HPDE6-E6E7 (cell line): ENCODE data around the gene OCLN.
A peak's percentile ranks its signal among the peaks of the same experiment; 100 is the strongest.
"Not testable (repeated sequence)": the region's sequence is repeated elsewhere in the genome, so short reads cannot be mapped to it uniquely, and the experiment has no call there.

Experiments
- DNase-seq: peaks from one replicate; pipeline ENCODE4 v3.0.0; 2011; ENCODE audit warnings: missing footprints; ENCODE audit errors: extremely low spot score

OCLN gene

GRCh38 chr5:69528035-69528434 lies 35.4 kb downstream of the OCLN start:
- DNase-seq, result peak; percentile 38

- DNase-seq, result no peak
These were observed 36.0 kb downstream of the OCLN start for GRCh38 chr5:69528609-69529008.

GRCh38 chr5:69530561-69531405 lies 38.2 kb downstream of the OCLN start:
- DNase-seq, result no peak

- DNase-seq, result no peak
These were observed 38.8 kb downstream of the OCLN start for GRCh38 chr5:69531406-69531801.

GRCh38 chr5:69537911-69538310 lies 45.3 kb downstream of the OCLN start:
- not testable (repeated sequence) for DNase-seq

- not testable (repeated sequence) for DNase-seq
These were observed 46.1 kb downstream of the OCLN start for GRCh38 chr5:69538735-69539134.

- not testable (repeated sequence) for DNase-seq
These were observed 48.8 kb downstream of the OCLN start for GRCh38 chr5:69541347-69541746.

- DNase-seq, result not testable (repeated sequence)
These were observed 50.4 kb downstream of the OCLN start for GRCh38 chr5:69542838-69543618.

- not testable (repeated sequence) for DNase-seq
These were observed 52.0 kb downstream of the OCLN start for GRCh38 chr5:69544602-69545001.

- DNase-seq, result not testable (repeated sequence)
These were observed 67.3 kb downstream of the OCLN start, which contains the start of gene GTF2H2C for GRCh38 chr5:69559908-69560330. Gene GTF2H2C, plus strand, starts transcription at chr5:69560191. Its CDS starts 4,942 bp downstream, at chr5:69565133.

GRCh38 chr5:69560587-69561431 lies 68.2 kb downstream of the OCLN start:
- DNase-seq, result not testable (repeated sequence)

- not testable (repeated sequence) for DNase-seq
These were observed 73.6 kb downstream of the OCLN start for GRCh38 chr5:69566172-69566571.

GRCh38 chr5:69568072-69568471 lies 75.5 kb downstream of the OCLN start:
- not testable (repeated sequence) for DNase-seq

GRCh38 chr5:69583356-69583755 lies 90.8 kb downstream of the OCLN start:
- DNase-seq, result not testable (repeated sequence)

- not testable (repeated sequence) for DNase-seq
These were observed 103.7 kb downstream of the OCLN start for GRCh38 chr5:69596114-69596840.

- DNase-seq, result not testable (repeated sequence)
These were observed 109.4 kb downstream of the OCLN start for GRCh38 chr5:69601947-69602346.

- DNase-seq, result not testable (repeated sequence)
These were observed 114.2 kb downstream of the OCLN start for GRCh38 chr5:69606839-69607238.
